NCI-H446 (cell line): ENCODE results near the gene STUM.
"Not testable (repeated sequence)": the region's sequence is repeated elsewhere in the genome, so short reads cannot be mapped to it uniquely, and the experiment has no call there.

Experiments
- DNase-seq, 2 experiments: peaks; one replicate each; lab custom pipeline; 2025; lab: John Stamatoyannopoulos, UW

STUM gene

DNA sequence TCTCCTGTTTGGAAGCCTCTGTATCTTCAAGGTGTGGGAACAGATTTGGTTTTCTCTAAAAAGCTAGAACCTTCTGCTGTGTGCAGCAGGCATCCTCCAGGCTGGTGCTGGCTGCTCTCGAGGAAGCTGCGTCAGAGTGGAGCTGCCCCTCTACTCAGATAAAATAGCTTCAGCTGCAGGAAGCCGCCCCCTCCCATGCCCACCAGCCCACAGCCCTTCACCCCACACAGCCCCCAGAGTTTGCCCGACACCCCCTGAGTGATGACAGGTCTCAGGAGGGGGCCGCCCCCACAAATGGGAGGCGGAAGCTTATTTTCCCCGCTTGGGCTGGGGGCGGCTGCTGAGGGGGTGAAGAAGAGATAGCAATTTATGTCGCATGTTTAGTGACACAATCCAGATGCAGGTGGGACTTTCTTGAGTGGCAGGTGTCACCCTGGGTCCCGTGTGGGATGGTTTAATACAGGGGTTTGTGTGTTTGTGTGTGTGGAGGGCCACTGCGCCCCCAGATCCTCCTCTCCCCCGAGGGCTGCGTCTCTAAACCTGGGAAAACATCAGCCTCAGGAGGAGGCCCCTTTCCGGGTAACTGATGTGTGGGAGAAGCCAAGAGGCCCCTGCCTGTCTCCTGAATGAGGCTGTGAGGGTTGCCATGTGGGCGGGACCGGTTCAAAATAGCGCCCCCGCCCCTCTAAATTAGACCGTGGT, 55.4 kb downstream of the STUM start:
- DNase-seq, result no peak

GRCh38 chr1:226604560-226605317, 56.2 kb downstream of the STUM start:
- no peak for DNase-seq

- DNase-seq, result no peak
Observed at GRCh38 chr1:226605318-226605950, 56.9 kb downstream of the STUM start.

DNA sequence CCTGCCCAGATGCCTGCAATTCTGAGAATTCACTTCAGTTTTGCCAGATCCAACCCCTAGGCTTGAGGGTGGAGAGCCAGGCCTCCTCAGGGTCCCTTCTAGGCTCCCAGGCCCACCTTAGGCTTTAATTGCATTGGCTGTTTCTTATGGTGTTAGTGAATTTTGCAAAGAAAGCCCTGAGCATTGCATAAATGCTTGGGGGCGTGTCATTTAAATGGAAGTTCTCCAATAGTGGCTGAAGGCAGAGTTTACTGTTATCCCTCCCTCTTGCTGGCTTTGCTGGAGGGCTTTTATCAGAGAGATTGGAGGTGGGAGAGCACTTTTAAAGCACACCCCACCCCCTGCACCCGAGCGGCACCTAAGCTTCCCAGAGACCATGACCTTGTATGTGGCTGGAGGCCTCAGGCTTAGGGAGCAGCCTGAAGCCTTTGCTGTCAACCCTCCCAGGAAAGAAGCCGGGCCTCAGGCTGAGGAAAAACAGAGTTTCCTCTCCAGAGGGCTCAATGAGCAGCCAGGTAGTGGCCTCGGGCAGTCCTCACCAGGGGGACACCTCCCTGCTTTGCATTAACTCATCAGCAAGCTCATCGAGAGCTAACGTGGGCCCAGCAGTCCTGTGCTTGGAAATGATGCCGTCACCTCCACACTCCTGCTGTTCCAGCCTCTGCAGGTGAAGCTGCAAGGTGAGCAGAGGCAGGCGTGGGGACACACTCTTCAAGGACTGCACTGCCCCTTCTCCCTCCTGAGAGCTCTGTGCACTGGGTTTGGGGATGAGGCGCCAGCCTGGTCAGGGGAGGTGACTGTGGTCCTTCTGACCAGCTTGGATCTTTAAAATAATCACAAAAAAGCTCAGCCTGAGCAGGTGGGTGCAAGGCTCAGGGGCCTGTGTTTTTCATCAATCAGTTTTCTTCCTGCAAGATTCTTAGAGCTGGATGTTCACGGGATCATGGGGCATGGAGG, 58.0 kb downstream of the STUM start:
- no peak for DNase-seq

GRCh38 chr1:226607268-226607660, 58.7 kb downstream of the STUM start:
- DNase-seq, result no peak

DNA sequence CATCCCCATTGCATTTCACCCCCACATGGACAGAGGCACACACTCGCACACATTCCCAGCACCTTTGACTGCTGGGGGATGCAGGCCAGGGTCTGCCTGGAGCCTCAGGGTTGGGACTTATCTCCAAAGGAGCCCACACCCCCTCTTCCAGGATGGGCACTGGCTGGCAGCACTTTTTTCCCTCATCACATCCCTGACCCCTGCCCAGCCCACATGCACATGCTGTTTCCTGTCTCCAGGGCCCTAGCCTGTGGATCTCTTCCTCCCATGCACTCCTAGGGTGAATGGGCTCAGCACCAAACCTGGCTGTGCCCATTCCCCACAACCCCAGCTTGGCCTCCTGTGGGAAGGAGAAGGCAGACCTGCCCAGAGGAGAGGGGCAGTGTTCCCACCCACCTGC, 59.3 kb downstream of the STUM start:
- no peak for DNase-seq

DNA sequence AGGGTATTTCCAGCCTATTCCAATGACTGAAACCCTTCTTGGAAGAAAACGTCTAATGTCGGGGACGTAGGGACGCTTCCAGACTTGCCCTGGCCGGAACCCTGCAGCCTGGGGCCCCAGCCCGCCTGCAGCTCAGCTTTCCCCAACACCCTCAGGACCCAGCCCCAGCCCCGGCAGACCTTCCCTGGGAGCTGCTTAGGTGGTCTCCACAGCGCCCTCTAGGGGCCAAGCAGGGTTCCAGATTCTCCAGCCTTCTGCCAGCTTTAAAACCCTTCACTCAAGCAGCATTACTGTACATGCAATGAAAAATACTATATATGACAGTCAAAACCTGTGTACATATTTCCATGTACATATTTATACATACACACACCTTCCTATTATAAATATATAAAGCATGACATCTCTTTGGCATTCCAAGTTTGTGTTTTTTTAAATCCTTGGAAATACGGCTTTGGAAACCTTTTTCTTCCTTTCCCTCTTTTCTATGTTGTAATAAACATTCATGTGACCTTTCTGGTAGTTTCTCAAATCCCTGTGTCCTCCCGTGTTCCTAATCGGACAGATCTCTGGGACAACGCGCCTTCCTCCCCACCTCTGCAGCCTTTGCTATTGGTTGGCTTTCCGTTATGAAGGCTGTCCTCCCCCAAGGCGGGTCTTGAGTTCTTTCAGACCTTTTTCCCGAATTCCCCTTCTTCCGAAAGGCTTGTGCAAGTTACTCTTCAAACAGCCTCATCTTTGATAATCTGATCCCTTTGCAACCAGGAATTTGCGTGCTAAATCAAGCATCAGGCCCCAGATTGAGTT, 60.3 kb downstream of the STUM start:
- DNase-seq, result peak in 1 of 2 experiments; percentile 79

DNA sequence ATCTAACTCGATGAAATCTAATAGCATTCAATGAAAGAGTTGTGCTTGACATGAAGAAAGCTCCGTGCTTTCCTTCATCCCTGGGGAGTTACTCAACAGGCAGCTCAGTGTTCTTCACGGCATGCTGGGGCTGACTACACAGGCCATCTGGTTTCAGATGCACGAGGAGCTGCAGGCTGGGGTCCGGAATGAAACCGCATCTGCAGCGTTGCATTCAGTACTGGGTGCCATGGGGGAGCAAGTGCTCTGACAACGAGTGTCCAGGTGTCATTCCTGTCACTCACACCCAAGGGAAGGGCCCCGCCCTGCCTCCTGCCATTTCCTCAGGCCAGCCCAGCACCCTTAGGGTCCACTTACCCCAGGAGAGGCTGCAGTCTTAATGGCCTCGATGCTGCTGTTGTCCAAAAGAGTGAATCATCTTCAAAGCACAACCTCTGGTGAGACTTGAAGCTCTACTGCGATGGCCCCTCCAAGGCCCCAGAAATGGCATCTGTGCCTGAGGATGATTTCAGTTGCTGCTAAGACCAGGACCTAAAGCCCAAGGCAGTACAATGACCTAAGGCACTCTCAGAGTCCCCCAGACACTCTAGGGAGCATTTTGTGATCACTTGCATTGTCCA, 61.4 kb downstream of the STUM start:
- DNase-seq, result no peak

GRCh38 chr1:226610671-226611070, 62.1 kb downstream of the STUM start:
- no peak for DNase-seq

GRCh38 chr1:226611301-226611700, 62.7 kb downstream of the STUM start:
- DNase-seq, result no peak

- DNase-seq, result not testable (repeated sequence)
Observed at GRCh38 chr1:226611980-226612379, 63.4 kb downstream of the STUM start.

GRCh38 chr1:226615876-226616275, 67.3 kb downstream of the STUM start:
- no peak for DNase-seq

- DNase-seq, result no peak
Observed at GRCh38 chr1:226616636-226617035, 68.1 kb downstream of the STUM start.

GRCh38 chr1:226617109-226617508, 68.5 kb downstream of the STUM start:
- no peak for DNase-seq

DNA sequence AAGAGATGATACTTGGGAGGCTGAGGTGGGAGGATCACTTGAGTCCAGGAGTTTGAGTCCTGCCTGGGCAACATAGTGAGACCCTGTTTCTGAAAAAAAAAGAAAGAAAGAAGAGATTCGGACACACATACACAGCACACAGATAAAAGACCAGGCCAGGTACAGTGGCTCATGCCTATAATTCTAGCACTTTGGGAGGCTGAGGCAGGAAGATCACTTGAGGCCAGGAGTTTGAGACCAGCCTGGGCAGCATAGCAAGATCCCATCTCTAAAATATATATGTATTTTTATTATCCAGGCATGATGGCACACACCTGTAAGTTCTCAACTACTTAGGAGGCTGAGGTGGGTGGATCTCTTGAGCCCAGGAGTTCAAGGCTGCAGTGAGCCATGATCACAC, 69.2 kb downstream of the STUM start:
- DNase-seq, result not testable (repeated sequence)

DNA sequence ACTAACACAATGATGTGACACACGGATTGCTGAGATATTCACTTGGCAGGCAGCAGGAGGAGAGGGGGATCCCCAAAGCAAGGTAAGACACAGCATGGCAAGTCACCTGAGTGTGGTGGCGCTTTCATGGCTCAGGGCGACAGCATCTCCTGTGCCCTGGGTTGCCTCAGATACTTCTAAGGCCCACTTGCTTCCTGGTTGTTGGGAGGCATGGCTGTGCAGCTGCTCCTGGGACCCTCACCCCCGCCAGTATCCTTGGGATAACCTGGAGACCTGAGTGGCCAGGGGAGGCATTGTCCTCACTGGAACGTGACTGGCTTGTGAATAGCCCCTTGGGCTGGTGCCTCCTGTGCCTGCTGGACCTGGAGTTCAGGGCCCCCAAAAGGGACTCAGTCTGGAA, 69.8 kb downstream of the STUM start:
- no peak for DNase-seq

DNA sequence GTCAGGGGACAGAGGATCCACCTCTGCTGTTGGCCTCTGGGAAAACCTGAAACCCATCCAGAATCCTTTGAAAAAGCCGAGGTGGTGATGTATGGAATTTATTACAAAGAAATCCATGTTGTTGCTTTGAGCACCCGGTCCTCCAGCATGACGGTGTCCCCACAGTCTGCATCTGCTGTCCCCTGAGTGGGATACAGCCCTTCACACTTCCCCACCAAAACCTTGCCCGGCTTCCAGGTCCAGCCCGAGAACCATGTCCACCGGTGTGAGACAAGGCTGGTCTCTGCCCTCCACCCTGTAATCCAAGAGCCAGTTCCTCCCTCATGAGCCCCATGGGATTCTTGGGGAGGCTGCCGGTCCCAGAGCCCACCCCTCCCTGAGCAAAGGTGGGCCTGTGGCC, 70.5 kb downstream of the STUM start:
- no peak for DNase-seq

DNA sequence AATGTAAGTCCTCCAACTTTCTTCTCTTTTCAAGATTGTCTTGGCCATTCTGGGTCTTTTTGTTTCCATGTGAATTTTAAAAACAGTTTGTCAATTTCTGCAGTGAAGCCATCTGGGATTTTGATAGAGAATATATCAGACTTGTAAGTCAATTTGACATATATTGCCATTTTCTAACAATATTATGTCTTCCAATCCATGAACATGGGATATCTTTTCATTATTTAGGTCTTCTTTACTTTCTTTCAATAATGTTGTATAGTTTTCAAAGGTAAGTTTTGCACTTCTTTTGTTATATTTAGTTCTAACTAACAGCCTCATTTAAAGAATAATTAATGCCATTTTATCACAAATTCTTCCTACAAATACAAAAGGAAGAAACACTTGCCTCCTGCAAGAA, 73.4 kb downstream of the STUM start:
- no peak for DNase-seq

DNA sequence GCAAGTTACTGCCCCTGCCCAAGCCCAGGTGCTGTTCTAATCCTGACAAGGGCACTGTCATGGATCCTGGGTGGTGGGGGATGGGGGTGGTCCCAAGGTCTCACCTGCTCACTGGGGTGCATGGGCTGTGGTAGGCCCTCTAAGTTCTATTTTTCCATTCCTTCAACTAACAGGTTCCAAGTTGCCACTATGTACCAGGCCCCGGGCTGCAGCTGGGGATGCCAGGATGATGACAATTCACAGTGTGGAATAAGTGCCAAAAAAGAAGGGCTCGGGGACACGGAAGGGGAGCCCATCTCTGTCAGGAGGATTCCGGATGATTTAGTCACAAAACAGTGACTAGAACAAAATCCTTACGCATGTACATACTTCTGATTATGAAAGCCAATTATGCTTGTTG, 76.0 kb downstream of the STUM start:
- DNase-seq, result no peak

DNA sequence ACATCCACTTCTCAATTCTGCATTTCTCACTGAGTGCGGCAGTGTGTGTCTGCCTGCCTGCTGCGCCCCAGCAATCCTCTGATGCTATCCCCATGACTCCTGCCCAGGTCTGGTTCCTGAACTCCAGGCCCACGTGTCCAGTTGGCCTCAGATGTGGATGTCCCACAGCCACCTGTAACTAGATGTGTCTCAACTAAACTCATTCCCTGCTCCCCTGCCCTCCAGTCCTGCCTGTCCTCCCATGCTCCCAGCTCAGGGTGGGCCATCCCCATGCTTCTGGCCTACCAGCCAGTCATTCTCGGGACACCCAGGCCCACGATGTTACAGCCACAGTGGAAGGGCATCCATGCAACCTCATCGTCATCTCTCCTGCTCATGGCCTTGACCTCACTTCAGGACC, 76.8 kb downstream of the STUM start:
- no peak for DNase-seq
